HG02938 (cell line): ENCODE results near the gene SP100.
"Not testable (repeated sequence)": the region's sequence is repeated elsewhere in the genome, so short reads cannot be mapped to it uniquely, and the experiment has no call there.

ENCODE experiments used
- ATAC-seq: cut with Tn5 transposase; IDR thresholded peaks from one replicate; pipeline ENCODE4 v1.9.1; 2021; ENCODE audit warnings: mild to moderate bottlenecking, moderate library complexity; ENCODE audit not compliant: unreplicated experiment

SP100 gene

DNA sequence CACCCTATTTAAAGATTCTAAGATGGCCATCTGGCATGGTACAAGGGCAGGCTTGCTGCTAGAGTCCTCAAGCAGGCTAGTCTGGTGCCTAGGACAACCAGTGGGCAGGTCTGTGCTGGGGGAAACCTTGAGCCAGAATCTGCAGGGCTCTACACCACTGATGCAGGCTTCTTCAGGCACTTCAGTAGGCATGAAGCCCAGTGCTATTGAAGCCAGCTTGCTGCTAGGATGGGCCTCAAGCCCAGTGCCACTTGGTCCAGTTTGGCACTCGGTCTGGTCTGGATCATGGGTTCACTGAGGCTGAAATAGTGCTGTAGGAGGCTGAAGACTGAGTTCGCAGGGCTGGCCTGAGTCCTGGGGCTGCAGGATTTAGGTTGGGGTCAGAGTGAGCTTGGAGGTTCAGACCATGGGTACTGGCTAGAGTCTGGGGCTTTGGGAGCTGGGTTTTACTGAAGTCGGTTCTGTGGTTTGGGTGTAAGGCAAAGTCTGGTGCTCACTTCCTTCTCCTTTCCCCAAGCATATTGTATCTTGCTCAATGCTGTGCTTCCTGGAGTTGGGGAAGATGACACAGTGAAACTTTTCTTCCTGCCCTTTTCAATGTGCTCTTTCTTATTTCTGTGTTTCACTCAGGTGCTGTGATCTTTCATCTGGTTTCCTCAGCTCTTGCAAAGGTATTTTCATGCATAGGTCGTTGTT, 41.2 kb downstream of the SP100 start:
- no peak for ATAC-seq

DNA sequence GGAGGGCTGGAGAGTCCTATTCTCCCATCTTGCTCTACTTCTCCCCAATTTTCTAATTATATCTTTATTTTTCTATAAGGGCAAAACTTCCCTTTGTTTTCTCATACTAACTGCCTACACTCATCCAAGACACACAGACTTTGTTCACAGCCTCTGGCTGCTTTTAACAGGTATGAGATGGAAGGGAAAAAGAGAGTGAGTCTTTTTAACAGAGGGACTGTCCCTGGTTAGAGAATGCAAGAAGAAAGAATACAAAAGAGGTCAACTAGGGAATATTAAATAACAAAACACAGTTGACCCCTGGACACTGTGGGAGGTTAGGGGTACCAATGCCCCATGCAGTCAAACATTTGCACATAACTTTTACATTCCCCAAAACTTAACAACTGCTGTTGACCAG, 41.8 kb downstream of the SP100 start:
- no peak for ATAC-seq

DNA sequence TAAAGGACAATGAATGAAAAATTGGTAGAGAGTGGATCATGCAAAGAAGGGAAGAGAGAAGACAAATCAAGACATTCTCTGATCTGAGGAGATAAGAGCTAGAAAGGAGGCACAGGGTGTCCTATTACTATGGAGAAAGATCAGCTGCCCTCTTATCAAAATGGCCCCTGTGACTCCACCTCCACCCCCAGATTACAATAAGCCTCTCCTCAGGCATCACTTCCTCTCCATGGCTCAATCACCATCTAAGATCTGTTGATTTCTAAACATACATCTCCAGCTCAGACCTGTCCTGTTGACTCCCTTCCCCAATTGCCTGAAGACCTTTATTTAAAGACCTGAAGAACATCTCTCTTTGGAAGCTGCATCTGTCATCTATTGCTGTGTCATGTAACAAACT, 43.2 kb downstream of the SP100 start:
- ATAC-seq, result no peak

DNA sequence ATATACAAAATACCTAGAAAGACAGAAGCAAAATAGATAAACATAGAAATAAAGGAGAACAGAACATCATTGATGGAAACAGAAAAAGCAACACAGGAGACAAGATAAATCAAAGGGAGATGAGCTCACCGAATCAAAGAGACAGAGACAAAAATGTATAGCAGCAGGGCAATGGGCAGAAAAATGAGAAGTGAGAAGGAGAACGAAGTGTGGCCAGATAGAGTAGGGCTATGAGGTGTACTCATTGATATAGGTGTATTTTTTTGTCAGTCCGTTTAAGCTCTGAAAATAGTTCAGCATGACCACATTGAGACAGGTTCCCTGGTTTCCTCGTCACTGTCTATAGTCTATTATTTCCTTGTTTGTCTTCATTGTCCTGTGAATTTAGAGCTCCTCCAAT, 55.1 kb downstream of the SP100 start:
- peak; percentile 42 for ATAC-seq

DNA sequence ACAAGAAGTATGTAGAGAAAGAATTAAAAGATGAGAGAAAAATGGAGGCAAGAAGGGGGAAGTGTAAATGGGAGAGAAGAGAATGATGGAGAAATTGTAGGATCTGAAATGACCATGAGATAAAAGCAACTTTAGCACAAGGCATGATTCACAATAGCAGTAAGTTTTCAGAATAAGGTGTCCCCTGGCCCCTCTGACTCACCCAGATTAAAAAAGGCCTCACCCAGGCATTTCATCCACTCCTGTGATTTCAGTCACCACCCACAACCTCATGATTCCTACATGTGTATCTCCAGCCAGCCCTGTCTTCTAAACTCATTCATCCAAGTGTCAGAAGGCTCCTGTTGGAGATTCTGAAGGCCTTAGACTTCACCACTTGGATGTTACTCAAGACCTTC, 56.6 kb downstream of the SP100 start:
- no peak for ATAC-seq

DNA sequence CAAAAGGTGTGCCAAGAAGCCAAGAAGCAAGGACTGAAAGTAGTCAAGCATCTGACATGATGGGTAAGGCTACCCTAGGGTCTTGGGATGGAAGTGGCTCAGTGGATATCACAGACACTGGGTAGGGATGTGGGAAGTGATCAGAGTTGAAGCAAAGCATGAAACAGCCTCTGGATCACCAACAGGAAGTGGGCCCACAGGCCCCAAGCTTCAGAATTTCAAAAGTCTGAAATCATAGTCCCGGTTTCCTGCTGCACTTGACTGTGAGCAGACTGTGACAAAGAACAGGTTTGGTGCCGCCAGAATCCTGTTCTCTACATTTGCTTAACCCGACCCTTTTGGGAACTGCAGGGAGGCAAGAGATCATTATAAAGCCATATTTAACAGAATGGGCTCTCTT, 57.4 kb downstream of the SP100 start:
- ATAC-seq, result no peak

DNA sequence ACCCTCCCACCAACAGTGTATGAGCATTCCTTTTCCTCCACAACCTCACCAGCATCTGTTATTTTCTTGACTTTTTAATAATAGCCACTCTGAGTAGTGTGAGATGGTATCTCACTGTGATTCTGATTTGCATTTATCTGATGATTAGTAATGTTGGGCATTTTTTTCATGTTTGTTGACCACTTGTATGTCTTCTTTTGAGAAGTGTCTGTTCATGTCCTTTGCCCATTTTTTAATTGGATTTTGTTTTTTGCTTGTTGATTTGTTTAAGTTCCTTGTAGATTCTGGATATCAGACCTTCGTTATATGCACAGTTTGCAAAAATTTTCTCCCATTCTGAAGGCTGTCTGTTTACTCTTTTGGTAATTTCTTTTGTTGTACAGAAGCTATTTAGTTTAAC, 59.1 kb downstream of the SP100 start:
- no peak for ATAC-seq

DNA sequence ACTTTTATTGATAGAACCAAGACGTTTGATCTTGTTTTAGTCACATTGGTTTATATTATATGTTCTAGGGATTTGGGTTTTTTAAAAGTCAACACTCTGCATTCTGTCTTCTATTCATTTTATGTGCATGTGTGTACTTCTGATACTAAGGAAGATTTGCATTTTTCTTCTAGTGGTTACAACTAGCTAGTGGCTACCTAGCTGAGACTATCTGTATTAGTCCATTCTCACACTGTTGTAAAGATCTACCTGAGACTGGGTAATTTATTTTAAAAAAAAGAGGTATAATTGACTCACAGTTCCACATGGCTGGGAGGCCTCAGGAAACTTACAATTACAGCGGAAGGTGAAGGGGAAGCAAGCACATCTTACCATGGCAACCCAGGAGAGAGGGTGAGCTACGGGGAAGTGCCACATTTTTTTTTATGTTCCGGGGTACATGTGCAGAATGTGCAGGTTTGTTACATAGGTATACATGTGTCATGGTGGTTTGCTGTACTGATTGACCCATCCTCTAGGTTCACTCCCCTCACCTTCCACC, 69.9 kb downstream of the SP100 start:
- no peak for ATAC-seq

DNA sequence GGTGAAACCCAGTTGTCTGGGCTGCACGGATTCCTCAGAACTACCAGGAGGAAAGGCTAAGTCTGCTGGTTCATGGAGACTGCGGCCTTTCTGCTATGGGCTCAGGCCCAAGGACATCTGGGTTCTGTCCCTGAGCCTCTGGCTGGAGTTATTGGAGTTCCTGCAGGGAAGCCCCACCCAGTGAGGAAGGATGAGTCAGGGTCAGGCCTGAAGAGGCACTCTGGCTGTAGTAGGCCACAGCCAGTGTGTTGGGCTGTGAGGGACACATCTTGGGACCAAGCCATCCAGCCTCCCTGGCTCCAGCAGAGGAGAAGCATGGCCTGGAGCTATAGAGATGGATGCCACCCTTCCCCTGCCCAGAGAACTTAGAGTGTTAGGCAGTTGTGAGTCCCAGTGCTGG, 75.2 kb downstream of the SP100 start:
- ATAC-seq, result not testable (repeated sequence)

DNA sequence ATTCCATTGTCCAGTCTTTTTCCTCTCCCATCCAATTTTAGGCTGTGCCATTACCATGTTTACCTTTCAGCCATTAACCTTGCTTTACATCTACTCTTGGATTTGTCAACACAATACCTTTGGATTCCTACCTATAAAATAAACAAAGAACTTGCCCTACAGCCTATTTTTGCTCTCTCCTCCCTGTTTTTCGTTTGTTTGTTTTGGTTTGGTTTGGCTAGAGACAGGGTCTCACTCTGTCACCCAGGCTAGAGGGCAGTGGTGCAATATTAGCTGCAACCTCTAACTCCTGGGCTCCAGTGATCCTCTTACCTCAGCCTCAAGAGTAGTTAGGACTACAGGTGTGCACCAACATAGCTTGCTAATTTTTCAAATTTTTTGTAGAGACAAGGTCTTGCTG, 76.1 kb downstream of the SP100 start:
- ATAC-seq, result no peak

DNA sequence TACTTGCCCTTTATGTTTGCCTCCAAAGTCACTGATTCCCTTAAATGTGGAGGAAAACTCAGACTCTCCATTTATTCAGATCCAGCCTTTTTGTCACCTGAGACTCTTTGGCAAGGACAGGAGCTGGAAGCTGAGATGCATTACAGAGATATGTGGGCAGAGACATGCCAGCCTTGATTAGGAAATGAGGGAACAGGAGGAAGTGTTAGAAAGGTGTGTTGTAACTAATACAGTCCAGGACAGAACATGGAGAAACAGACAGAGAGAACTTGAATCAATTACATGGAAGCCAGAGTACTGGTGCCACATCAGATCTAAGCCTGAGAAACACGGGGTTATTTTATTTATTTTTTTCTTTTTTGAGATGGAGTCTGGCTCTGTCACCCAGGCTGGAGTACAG, 79.0 kb downstream of the SP100 start:
- ATAC-seq, result no peak

DNA sequence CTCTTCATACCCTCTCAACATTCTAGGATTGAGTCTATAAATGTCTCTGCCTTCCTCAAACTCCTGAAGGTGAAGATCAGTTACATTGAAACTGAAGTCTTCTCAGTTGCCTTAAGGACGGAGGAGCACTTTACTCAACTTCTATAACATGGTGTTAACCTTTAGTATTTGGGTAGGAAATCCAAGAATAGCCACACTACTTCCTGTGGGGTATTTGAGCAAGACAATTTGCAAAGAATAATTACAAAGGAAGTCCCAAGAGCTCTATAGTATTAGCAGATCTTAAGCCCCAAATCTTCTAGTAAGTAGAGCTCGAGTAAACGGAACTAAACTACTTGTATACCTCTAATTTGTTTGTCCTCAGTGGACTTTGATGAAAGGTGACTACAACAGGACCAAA, 80.9 kb downstream of the SP100 start:
- no peak for ATAC-seq

DNA sequence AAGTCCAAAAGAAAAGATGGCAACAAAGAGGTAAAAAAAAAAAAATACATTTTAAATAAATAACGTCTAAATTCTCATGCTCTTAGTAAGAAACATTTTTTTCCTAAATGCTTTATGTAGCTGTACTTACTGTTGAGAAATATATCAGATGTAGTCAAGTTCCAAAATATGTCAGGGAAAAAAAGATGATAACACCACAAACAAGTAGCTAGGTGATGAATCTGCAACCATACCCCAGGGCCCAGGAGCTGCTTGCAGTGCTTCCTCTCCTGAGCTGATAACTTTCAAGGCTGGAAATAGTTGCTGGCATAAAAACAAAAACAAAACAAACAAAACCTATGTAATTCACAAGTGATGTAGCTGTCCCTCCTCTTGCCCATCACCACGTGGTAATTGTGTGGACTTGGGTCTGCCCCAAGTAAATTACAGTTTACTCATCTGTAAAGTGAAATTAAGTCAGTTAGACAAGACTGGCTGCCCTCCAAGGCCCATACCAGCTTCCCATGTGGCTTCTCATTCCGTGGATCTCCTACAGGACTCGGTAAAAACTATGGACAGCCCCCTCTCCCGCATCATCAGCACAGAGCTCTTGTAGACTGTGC, 82.6 kb downstream of the SP100 start:
- ATAC-seq, result no peak

DNA sequence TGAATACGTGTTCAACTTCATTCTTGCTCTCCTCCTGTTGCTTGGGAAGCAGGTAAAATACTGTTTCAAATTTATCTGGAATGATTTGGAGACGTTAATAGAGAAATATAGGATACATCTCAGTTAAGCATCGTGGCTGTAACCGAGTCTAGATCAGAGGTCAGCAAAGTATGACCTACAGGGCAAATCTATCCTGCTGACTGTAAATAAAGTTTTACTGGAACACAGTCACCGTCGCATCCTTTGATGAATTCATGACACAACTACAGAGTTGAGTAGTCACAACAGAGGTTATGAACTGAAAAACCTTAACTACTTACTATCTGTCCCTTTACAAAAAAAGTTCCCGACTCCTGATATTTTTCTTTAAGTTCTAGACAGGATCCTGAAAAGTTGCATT, 86.6 kb downstream of the SP100 start:
- ATAC-seq, result no peak

DNA sequence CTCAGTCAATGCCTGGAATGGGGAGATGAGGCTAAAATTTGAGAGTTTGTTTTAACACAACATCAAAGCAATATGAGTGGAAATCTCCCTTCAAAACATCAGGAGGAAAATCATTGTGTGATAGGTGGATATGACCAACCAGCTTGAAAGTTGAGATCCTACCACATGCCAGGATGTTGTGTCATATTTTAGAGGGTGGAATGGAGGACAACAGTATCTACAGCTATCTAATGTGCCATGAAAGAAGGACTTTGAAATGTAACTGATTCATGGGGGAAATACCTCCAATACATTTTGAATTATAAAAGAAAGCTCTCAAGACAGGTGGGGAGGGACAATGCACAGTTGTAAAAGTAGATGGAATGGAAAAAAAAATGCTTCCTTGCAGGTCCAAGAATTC, 87.8 kb downstream of the SP100 start:
- no peak for ATAC-seq

DNA sequence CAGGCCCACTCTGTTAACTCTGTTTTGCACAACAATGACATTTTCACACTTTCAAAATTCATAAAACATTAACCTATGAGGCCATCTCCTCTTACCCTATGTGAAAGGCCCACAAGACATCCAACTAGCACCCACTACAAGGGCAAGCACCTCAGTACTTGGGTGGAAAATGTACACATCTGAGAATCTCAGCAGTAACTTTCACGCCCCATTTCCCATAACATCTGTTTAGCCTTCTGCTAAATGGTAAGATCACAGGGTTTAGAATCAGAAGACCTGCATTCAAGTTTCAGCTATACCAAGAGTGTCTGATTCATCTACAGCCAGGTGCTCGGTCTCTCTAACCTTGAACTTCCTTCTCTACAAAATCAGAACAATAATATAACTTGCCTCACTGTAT, 89.2 kb downstream of the SP100 start:
- peak; percentile 70 for ATAC-seq

DNA sequence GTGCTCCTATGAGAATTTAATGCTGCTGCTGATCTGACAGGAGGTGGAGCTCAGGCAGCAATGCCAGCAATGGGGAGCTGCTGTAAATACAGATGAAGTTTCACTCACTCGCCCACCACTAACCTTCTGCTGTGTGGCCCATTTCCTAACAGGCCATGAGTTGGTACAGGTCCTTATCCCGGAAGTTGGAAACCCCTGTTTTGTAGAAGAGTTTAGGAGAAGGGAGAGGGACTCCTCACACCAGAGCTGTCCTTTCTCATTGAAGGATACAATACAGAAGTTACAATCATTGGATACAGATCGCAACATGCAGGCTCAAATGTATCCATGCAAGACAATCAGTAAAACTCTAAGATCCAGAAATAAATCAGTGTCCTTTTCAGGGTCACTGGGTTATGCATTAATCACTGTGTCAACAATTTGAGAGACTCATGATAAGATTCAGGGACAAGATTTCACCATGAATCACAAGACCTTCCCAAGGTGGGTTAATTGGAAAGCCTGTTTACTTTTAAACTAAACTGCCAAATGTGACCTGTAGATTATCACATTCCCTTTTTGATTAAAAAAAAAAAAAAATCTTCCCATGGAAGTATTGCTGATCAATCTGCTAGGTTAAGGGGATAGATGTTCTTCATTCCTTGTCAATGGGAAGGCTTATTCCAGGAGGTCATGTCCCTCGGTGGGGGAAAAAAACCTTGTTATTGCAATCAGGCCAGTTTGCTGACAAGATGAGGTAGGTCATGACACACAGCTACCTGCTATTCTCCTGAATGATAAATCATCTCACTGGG, 97.2 kb downstream of the SP100 start:
- no peak for ATAC-seq

DNA sequence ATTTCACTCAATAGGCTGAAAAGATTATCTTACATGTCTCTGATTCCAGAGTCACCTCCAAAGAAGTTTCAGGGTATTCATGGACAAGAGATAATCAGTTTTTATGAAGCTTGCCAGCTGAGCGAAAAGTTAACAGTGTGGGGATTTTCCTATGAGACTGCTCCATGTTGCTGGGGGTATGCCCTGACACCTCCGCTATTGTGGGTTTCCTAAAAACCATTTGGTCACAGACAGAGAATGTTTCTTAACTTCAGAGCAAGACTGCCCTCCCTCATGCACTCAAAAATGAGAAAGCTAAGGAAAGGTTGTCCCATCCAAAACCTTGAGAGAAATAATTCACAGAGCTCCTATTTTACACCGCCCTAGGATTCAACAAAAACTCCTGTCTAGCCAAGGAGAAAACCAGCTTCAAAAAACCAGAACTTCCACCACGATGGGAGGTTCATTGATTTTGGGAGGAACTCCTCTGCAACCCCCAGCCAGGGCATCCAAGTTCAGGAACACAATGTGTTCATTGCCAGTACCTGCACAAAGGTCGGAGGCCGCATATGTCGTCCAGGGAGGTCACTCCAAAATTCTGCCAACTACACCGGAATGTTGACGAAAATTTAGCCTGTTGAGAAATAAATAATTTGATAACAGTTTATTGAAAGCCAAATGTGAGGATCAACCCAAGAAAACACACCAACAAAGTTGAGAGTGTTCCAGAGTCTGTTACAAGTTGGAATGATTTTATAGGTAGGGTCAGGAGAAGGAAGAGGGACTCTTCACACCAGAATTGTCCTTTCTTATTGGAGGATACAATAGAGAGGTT, 104.3 kb downstream of the SP100 start:
- ATAC-seq, result no peak

DNA sequence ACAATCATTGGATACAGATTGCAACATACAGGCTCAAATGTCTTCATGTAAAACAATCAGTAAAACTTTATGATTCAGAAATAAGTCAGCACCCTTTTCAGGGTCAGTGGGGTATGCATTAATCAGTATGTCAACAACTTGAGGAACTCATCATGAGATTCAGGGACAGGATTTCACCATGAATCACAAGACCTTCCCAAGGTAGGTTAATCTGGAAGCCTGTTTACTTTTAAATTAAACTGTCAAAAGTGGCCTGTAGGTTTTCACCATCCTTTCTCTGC, 104.8 kb downstream of the SP100 start:
- ATAC-seq, result no peak

DNA sequence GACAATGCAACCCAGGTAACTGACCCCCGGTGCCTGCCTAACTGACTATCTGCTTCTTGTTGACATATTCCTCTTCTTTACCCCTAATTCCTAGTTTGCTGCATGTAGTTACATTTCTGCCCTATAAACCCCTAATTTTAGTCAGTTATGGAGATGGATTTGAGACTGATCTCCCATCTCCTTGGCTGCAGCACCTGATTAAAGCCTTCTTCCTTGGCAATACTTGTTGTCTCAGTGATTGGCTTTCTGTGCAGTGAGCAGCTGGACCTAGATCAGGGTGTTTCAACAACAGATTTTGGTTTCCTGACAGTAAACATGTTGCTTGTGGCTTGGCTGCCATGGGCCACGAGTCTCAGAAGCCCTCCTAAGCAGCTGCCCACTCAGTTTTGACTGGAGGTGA, 105.4 kb downstream of the SP100 start:
- ATAC-seq, result no peak

DNA sequence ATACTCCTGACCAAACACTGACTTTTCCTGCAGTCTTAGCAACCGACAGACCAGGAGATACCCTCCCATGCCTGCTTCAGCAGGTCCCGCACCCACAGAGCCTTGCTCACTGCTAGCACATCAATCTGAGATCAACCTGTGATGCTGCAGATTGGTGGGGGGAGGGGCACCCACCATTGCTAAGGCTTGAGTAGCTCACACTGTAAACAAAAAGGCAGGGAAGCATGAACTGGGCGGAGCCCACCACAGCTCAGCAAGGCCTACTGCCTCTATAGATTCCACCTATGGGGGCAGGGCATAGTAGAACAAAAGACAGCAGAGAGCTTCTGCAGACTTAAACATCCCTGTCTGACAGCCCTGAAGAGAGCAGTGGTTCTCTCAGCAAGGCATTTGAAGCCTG, 109.7 kb downstream of the SP100 start:
- no peak for ATAC-seq
